ENCODE data around the gene PLPP7.

Gene PLPP7

GRCh38 chr9:131276094-131276888 lies 13.2 kb upstream of the PLPP7 start, which contains the start of gene FAM78A:
Gene FAM78A (minus strand): TSS chr9:131276510. CDS start chr9:131276179, 331 bp downstream.
- H3K4me1 ChIP-seq (ENCODE audit: control insufficient read depth, insufficient read depth, low read depth, low read length), result peaks cover 13% of the 10 kb centered on the region
- peak within 1 kb of the TSS; percentile 91 for H3K4me2 ChIP-seq (ENCODE audit: low read length, poor library complexity, severe bottlenecking)
- H3K79me1 ChIP-seq (replicated peaks; ENCODE audit: low read length, poor library complexity, severe bottlenecking), result no peaks in the 10 kb centered on the region
- H3K23ac ChIP-seq (ENCODE audit: low read length in 2 of 2), result no peak within 1 kb of the TSS
- H3K14ac ChIP-seq (ENCODE audit: low read length in 2 of 2), result no peak within 1 kb of the TSS
- 15% methylated on average over 57 of the region's 76 CpGs for WGBS
- no peaks in the 10 kb centered on the region for H3K9me3 ChIP-seq (ENCODE audit: control insufficient read depth, low read length)
- H3K4ac ChIP-seq (ENCODE audit: low read depth in 1 of 2, low read length in 2 of 2), result no peak within 1 kb of the TSS
- H2BK12ac ChIP-seq (ENCODE audit: low read length in 2 of 2), result peak within 1 kb of the TSS in 1 of 2 experiments; percentile 31
- H2BK5ac ChIP-seq (ENCODE audit: low read depth, low read length, poor library complexity, severe bottlenecking), result no peak within 1 kb of the TSS
- peaks cover 40 to 56% of the 10 kb centered on the region in 2 experiments for H3K27me3 ChIP-seq (ENCODE audit: control insufficient read depth in 1 of 2, insufficient read depth in 1 of 2, low read length in 2 of 2)
- no peak within 1 kb of the TSS for H3K18ac ChIP-seq (ENCODE audit: low read depth in 1 of 2, low read length in 2 of 2)
- H4K8ac ChIP-seq (ENCODE audit: low read length), result no peak within 1 kb of the TSS
- no peak within 1 kb of the TSS for H2BK15ac ChIP-seq (ENCODE audit: low read depth, poor library complexity, severe bottlenecking)
- peak within 1 kb of the TSS; percentile 10 for H2AFZ ChIP-seq (ENCODE audit: low read depth, low read length)
- no peak within 1 kb of the TSS for H2BK120ac ChIP-seq (ENCODE audit: low read depth, low read length)
- H3K27ac ChIP-seq (ENCODE audit: low read length, poor library complexity, severe bottlenecking), result no peak within 1 kb of the TSS
- H4K91ac ChIP-seq (ENCODE audit: low read length), result no peak within 1 kb of the TSS
- peak; percentile 19 for DNase-seq
- H3K9ac ChIP-seq (ENCODE audit: low read length), result no peak within 1 kb of the TSS
- H2AK5ac ChIP-seq (ENCODE audit: low read length, severe bottlenecking), result no peak within 1 kb of the TSS
- H3K4me3 ChIP-seq (ENCODE audit: insufficient read depth in 1 of 2, low read depth in 1 of 2, low read length in 2 of 2), result peak within 1 kb of the TSS; percentile 51 to 65
- no peaks in the 10 kb centered on the region for H3K36me3 ChIP-seq (ENCODE audit: control insufficient read depth in 1 of 2, insufficient read depth in 2 of 2, low read depth in 1 of 2, low read length in 2 of 2)

- no peak for DNase-seq
- Histone ChIP-seq H3K36me3 (ENCODE audit: control insufficient read depth in 1 of 2, insufficient read depth in 2 of 2, low read depth in 1 of 2, low read length in 2 of 2) (no peaks in the 10 kb centered on the region), H2BK12ac (ENCODE audit: low read length in 2 of 2) (peak overlapping the region in 1 of 2 experiments; percentile 31), H3K23ac (ENCODE audit: low read length in 2 of 2) (no peak overlapping the region), H4K91ac (ENCODE audit: low read length) (no peak overlapping the region), H3K4ac (ENCODE audit: low read depth in 1 of 2, low read length in 2 of 2) (no peak overlapping the region), H3K9ac (ENCODE audit: low read length) (no peak overlapping the region), H3K18ac (ENCODE audit: low read depth in 1 of 2, low read length in 2 of 2) (no peak overlapping the region), H3K4me2 (ENCODE audit: low read length, poor library complexity, severe bottlenecking) (peak overlapping the region; percentile 91), H2BK15ac (ENCODE audit: low read depth, poor library complexity, severe bottlenecking) (no peak overlapping the region), H2AK5ac (ENCODE audit: low read length, severe bottlenecking) (no peak overlapping the region), H4K8ac (ENCODE audit: low read length) (no peak overlapping the region), H3K79me1 (replicated peaks; ENCODE audit: low read length, poor library complexity, severe bottlenecking) (no peaks in the 10 kb centered on the region), H3K9me3 (ENCODE audit: control insufficient read depth, low read length) (no peaks in the 10 kb centered on the region), H2BK5ac (ENCODE audit: low read depth, low read length, poor library complexity, severe bottlenecking) (no peak overlapping the region), H2AFZ (ENCODE audit: low read depth, low read length) (peak overlapping the region; percentile 10), H3K4me1 (ENCODE audit: control insufficient read depth, insufficient read depth, low read depth, low read length) (peaks cover 13% of the 10 kb centered on the region), H3K27me3 (ENCODE audit: control insufficient read depth in 1 of 2, insufficient read depth in 1 of 2, low read length in 2 of 2) (peaks cover 46 to 62% of the 10 kb centered on the region in 2 experiments), H3K4me3 (ENCODE audit: insufficient read depth in 1 of 2, low read depth in 1 of 2, low read length in 2 of 2) (peak overlapping the region; percentile 43 to 51), H3K14ac (ENCODE audit: low read length in 2 of 2) (no peak overlapping the region), H2BK120ac (ENCODE audit: low read depth, low read length) (no peak overlapping the region), H3K27ac (ENCODE audit: low read length, poor library complexity, severe bottlenecking) (no peak overlapping the region)
- 0% methylated on average over 34 of the region's 60 CpGs for WGBS
These were observed 12.6 kb upstream of the PLPP7 start for GRCh38 chr9:131276891-131277286.

- 0% methylated on average over 45 of the region's 78 CpGs for WGBS
- Histone ChIP-seq H3K4me1 (ENCODE audit: control insufficient read depth, insufficient read depth, low read depth, low read length) (peaks cover 15% of the 10 kb centered on the region), H2BK5ac (ENCODE audit: low read depth, low read length, poor library complexity, severe bottlenecking) (no peak overlapping the region)
These were observed 12.1 kb upstream of the PLPP7 start for GRCh38 chr9:131277287-131277909.

More at GRCh38 chr9:131277287-131277909, 12.1 kb upstream of the PLPP7 start:
- Histone ChIP-seq H3K9ac (ENCODE audit: low read length) (no peak overlapping the region), H3K36me3 (ENCODE audit: control insufficient read depth in 1 of 2, insufficient read depth in 2 of 2, low read depth in 1 of 2, low read length in 2 of 2) (no peaks in the 10 kb centered on the region), H2AFZ (ENCODE audit: low read depth, low read length) (peak overlapping the region; percentile 30), H4K91ac (ENCODE audit: low read length) (no peak overlapping the region), H2BK12ac (ENCODE audit: low read length in 2 of 2) (no peak overlapping the region), H3K4ac (ENCODE audit: low read depth in 1 of 2, low read length in 2 of 2) (no peak overlapping the region), H3K18ac (ENCODE audit: low read depth in 1 of 2, low read length in 2 of 2) (no peak overlapping the region), H2AK5ac (ENCODE audit: low read length, severe bottlenecking) (no peak overlapping the region), H3K4me2 (ENCODE audit: low read length, poor library complexity, severe bottlenecking) (peak overlapping the region; percentile 91), H3K4me3 (ENCODE audit: insufficient read depth in 1 of 2, low read depth in 1 of 2, low read length in 2 of 2) (peak overlapping the region; percentile 51 to 65), H3K9me3 (ENCODE audit: control insufficient read depth, low read length) (no peaks in the 10 kb centered on the region), H2BK15ac (ENCODE audit: low read depth, poor library complexity, severe bottlenecking) (no peak overlapping the region), H3K14ac (ENCODE audit: low read length in 2 of 2) (no peak overlapping the region), H2BK120ac (ENCODE audit: low read depth, low read length) (no peak overlapping the region), H3K79me1 (replicated peaks; ENCODE audit: low read length, poor library complexity, severe bottlenecking) (no peaks in the 10 kb centered on the region), H3K27ac (ENCODE audit: low read length, poor library complexity, severe bottlenecking) (no peak overlapping the region), H3K23ac (ENCODE audit: low read length in 2 of 2) (no peak overlapping the region), H4K8ac (ENCODE audit: low read length) (no peak overlapping the region), H3K27me3 (ENCODE audit: control insufficient read depth in 1 of 2, insufficient read depth in 1 of 2, low read length in 2 of 2) (peaks cover 51 to 67% of the 10 kb centered on the region in 2 experiments)
- DNase-seq, result no peak

Data from mesenchymal stem cell (in vitro differentiated cells and primary cell).